ENCODE measurements around the gene PTPRG.

- TF ChIP-seq CTCF (IDR thresholded peaks at IDR 0.05) (no peak), POLR2AphosphoS5 (IDR thresholded peaks at IDR 0.05; ENCODE audit: low read depth, low read length) (no peak)
Measured at GRCh38 chr3:61617041-61617440, 55.7 kb downstream of the PTPRG start.

Measured in Panc1 (cell line).